ENCODE results near the gene MLST8. TPM values are rescaled to one million over a fixed set of nuclear protein-coding genes. Genes with fewer than 3 reads are reported as not detected.

The MLST8 gene
- total and polyA plus RNA-seq, 2 of the 8 experiments (the other 6 are each of a cell fraction or from before 2014, with no cell fraction given) = 67.6 to 321 TPM

GRCh38 chr16:2229091-2229490, 23.8 kb downstream of the MLST8 start:
- 94% methylated on average over 10 of the region's 12 CpGs; no CpG with 5 or more reads in 1 of the 2 experiments for WGBS, 2 experiments (ENCODE audit: extremely low coverage in 1 of 2, insufficient coverage in 1 of 2, insufficient read length in 1 of 2, insufficient replicate concordance in 2 of 2, low coverage in 1 of 2, low lambda C conversion rate in 2 of 2, missing lambda C conversion rate in 1 of 2)
- Histone ChIP-seq H3K18ac (ENCODE audit: extremely low read depth, low read length) (no peak overlapping the region), H2BK12ac (ENCODE audit: low read depth, low read length) (no peak overlapping the region), H3K79me2 (ENCODE audit: control insufficient read depth in 1 of 2, insufficient read depth in 2 of 2, low read length in 2 of 2) (peaks cover 3 to 26% of the 10 kb centered on the region in 2 experiments; a peak in 2 of 4 replicates), H3K9me3 (ENCODE audit: insufficient read depth in 2 of 2, low read depth in 1 of 2, low read length in 1 of 2) (no peaks in the 10 kb centered on the region), H3K4me3 (ENCODE audit: extremely low read depth in 1 of 4, insufficient read depth in 2 of 4, low read depth in 3 of 4, low read length in 4 of 4) (no peak overlapping the region), H3K79me1 (ENCODE audit: low read depth, low read length) (peaks cover 3% of the 10 kb centered on the region; the same call in 1 of the 2 replicates), H2AFZ (ENCODE audit: low read length) (no peak overlapping the region), H3K23me2 (ENCODE audit: low read depth, low read length) (no peaks in the 10 kb centered on the region), H4K20me1 (replicated peaks in 1 of 2; ENCODE audit: control insufficient read depth in 1 of 2, insufficient read depth in 2 of 2, low read length in 2 of 2) (peaks cover 9 to 15% of the 10 kb centered on the region in 2 experiments), H2BK5ac (ENCODE audit: low read depth, low read length) (no peak overlapping the region), H4K91ac (replicated peaks; ENCODE audit: insufficient read length, low read length) (no peak overlapping the region), H2BK20ac (ENCODE audit: low read length) (no peak overlapping the region), H3K4me2 (ENCODE audit: insufficient read depth in 1 of 2, low read depth in 2 of 2, low read length in 2 of 2) (no peak overlapping the region), H3K4me1 (replicated peaks in 1 of 4; ENCODE audit: control insufficient read depth in 3 of 4, insufficient read depth in 4 of 4, low read length in 3 of 4) (no peaks in the 10 kb centered on the region), H4K5ac (ENCODE audit: insufficient read length, low read depth, low read length) (no peak overlapping the region), H4K8ac (ENCODE audit: extremely low read depth, insufficient read depth, low read length) (no peak overlapping the region), H3K27me3 (replicated peaks in 1 of 4; ENCODE audit: control insufficient read depth in 3 of 4, extremely low read depth in 1 of 4, insufficient read depth in 3 of 4, low read length in 3 of 4) (no peaks in the 10 kb centered on the region), H3K27ac (ENCODE audit: low read depth, low read length) (no peak overlapping the region), H3K9ac (replicated peaks in 1 of 4; ENCODE audit: extremely low read depth in 1 of 4, low read depth in 3 of 4, low read length in 3 of 4) (no peak overlapping the region), H2AK5ac (ENCODE audit: low read depth, low read length) (no peak overlapping the region), H3K36me3 (ENCODE audit: control insufficient read depth in 2 of 4, insufficient read depth in 4 of 4, low read length in 3 of 4) (peaks cover 0 to 40% (median 4%) of the 10 kb centered on the region in 4 experiments; a peak in 5 of 8 replicates), H2BK15ac (ENCODE audit: low read length) (no peak overlapping the region), H3K56ac (replicated peaks; ENCODE audit: insufficient read length, low read depth, low read length) (no peak overlapping the region), H3K4ac (replicated peaks; ENCODE audit: insufficient read length, low read depth, low read length) (no peak overlapping the region), H3K14ac (ENCODE audit: insufficient read length) (no peak overlapping the region), H2BK120ac (replicated peaks; ENCODE audit: low read depth, low read length) (no peak overlapping the region), H3K23ac (ENCODE audit: insufficient read length) (no peak overlapping the region)
- no peak for TF ChIP-seq KDM1A (IDR thresholded peaks at IDR 0.05; ENCODE audit: borderline replicate concordance, low read length)
- TF ChIP-seq CBX5 (IDR thresholded peaks at IDR 0.05; ENCODE audit: low read depth, low read length) = no peak
- no peak for TF ChIP-seq SP1 (IDR thresholded peaks at IDR 0.05; ENCODE audit: low read depth, low read length)
- TF ChIP-seq MAFK (IDR thresholded peaks at IDR 0.05; ENCODE audit: low read depth, low read length) = no peak
- TF ChIP-seq POLR2A (IDR thresholded peaks at IDR 0.05; ENCODE audit: control extremely low read depth in 1 of 2, low read depth in 2 of 2, low read length in 2 of 2) = no peak
- no peak for TF ChIP-seq SP2 (IDR thresholded peaks at IDR 0.05; ENCODE audit: low read length)
- TF ChIP-seq CREB1 (IDR thresholded peaks at IDR 0.05) = no peak
- no peak for TF ChIP-seq RNF2 (IDR thresholded peaks at IDR 0.05; ENCODE audit: borderline replicate concordance, low read depth, low read length, missing control alignments, poor library complexity, severe bottlenecking)
- no peak for TF ChIP-seq EP300 (IDR thresholded peaks at IDR 0.05; ENCODE audit: borderline replicate concordance in 1 of 2, low read depth in 2 of 2, low read length in 2 of 2)
- ChIA-PET POLR2A (ENCODE audit: partially characterized antibody) (interaction anchor here (1.2 to 6.7 kb wide), 5 partner anchors 10 to 79 kb away, joined by 3 to 37 read pairs (median 3); partner anchors contain the start of genes BRICD5, ECI1 and TRAF7), CTCF (ENCODE audit: partially characterized antibody) (no interaction called here)
- DNase-seq (ENCODE audit: low read depth in 1 of 2, low spot score in 2 of 2) (no peak), FAIRE-seq (no peak)

Measured in H1 (cell line).